ENCODE results near the gene KRT20. TPM values are rescaled to one million over a fixed set of nuclear protein-coding genes. Genes with fewer than 3 reads are reported as not detected.

Gene KRT20
- total and polyA plus RNA-seq, 2 of the 13 experiments (the other 11 are each of a cell fraction or from before 2014, with no cell fraction given): 0.13 to 0.20 TPM

GRCh38 chr17:40901981-40902474 is 17.0 kb upstream of the KRT20 start (continued):
- no peak; the same call in 1 of the 2 replicates for TF ChIP-seq HIC2 (CRISPR knock-in tag; IDR thresholded peaks at IDR 0.05; ENCODE audit: low read depth)
- no peak for TF ChIP-seq ZNF18 (CRISPR knock-in tag; IDR thresholded peaks at IDR 0.05; ENCODE audit: insufficient replicate concordance)
- no peak for TF ChIP-seq PREB (CRISPR knock-in tag; IDR thresholded peaks at IDR 0.05)
- TF ChIP-seq PHF21A (CRISPR knock-in tag; IDR thresholded peaks at IDR 0.05): peak; percentile 83
- TF ChIP-seq GATA4 (IDR thresholded peaks at IDR 0.05; ENCODE audit: borderline replicate concordance, low read depth): peak; percentile 83; the same call in 1 of the 2 replicates
- peak; percentile 99 for TF ChIP-seq RXRB (CRISPR knock-in tag; IDR thresholded peaks at IDR 0.05; ENCODE audit: borderline replicate concordance)
- no peak for TF ChIP-seq KMT2A (CRISPR knock-in tag; IDR thresholded peaks at IDR 0.05)
- peak; percentile 64 for TF ChIP-seq SKI (IDR thresholded peaks at IDR 0.05; ENCODE audit: partially characterized antibody)
- TF ChIP-seq TFDP1 (CRISPR knock-in tag; IDR thresholded peaks at IDR 0.05; ENCODE audit: borderline replicate concordance): no peak
- TF ChIP-seq LCORL (IDR thresholded peaks at IDR 0.05): peak; percentile 50; the same call in 1 of the 2 replicates
- peak; percentile 69 for TF ChIP-seq LCORL (CRISPR knock-in tag; IDR thresholded peaks at IDR 0.05)
- peak; percentile 98 for TF ChIP-seq ARID3A (IDR thresholded peaks at IDR 0.05; ENCODE audit: low read depth, low read length)
- TF ChIP-seq ZNF777 (CRISPR knock-in tag; IDR thresholded peaks at IDR 0.05): no peak
- peak; percentile 72; the same call in 1 of the 2 replicates for TF ChIP-seq ZNF335 (CRISPR knock-in tag; IDR thresholded peaks at IDR 0.05)
- TF ChIP-seq ETV5 (CRISPR knock-in tag; IDR thresholded peaks at IDR 0.05; ENCODE audit: borderline replicate concordance): peak; percentile 73; the same call in 1 of the 2 replicates
- TF ChIP-seq HOXA3 (CRISPR knock-in tag; IDR thresholded peaks at IDR 0.05): peak; percentile 70; the same call in 1 of the 2 replicates
- peak; percentile 92 for TF ChIP-seq EHMT2 (IDR thresholded peaks at IDR 0.05; ENCODE audit: borderline replicate concordance, low read depth, low read length)
- no peak for TF ChIP-seq U2AF2 (IDR thresholded peaks at IDR 0.05; ENCODE audit: low read depth, low read length)
- TF ChIP-seq SIX4 (CRISPR knock-in tag; IDR thresholded peaks at IDR 0.05): peak; percentile 98

All from HepG2 (cell line).